ENCODE data around the gene CFAP70. TPM values are rescaled to one million over a fixed set of nuclear protein-coding genes. Genes with fewer than 3 reads are reported as not detected.

Gene CFAP70
- total and polyA plus RNA-seq, 2 of the 8 experiments (the other 6 are each of a cell fraction or from before 2014, with no cell fraction given) = 0.21 to 0.30 TPM

GRCh38 chr10:73388228-73388627 lies 29.6 kb upstream of the CFAP70 start:
- Histone ChIP-seq H3K9me3 (ENCODE audit: insufficient read depth in 2 of 2, low read depth in 1 of 2, low read length in 1 of 2) (no peaks in the 10 kb centered on the region), H3K79me1 (ENCODE audit: low read depth, low read length) (no peaks in the 10 kb centered on the region), H3K23me2 (ENCODE audit: low read depth, low read length) (no peaks in the 10 kb centered on the region), H3K4me2 (ENCODE audit: insufficient read depth in 1 of 2, low read depth in 2 of 2, low read length in 2 of 2) (no peak overlapping the region), H2AK5ac (ENCODE audit: low read depth, low read length) (no peak overlapping the region), H3K27ac (ENCODE audit: low read depth, low read length) (no peak overlapping the region), H4K91ac (replicated peaks; ENCODE audit: insufficient read length, low read length) (no peak overlapping the region), H3K23ac (ENCODE audit: insufficient read length) (no peak overlapping the region), H2BK20ac (ENCODE audit: low read length) (no peak overlapping the region), H3K56ac (replicated peaks; ENCODE audit: insufficient read length, low read depth, low read length) (no peak overlapping the region), H3K18ac (ENCODE audit: extremely low read depth, low read length) (no peak overlapping the region), H2BK5ac (ENCODE audit: low read depth, low read length) (no peak overlapping the region), H3K36me3 (ENCODE audit: control insufficient read depth in 2 of 4, insufficient read depth in 4 of 4, low read length in 3 of 4) (peaks cover 0 to 41% (median 13%) of the 10 kb centered on the region in 4 experiments; a peak in 4 of 8 replicates), H3K4me3 (ENCODE audit: extremely low read depth in 1 of 4, insufficient read depth in 2 of 4, low read depth in 3 of 4, low read length in 4 of 4) (no peak overlapping the region), H3K4me1 (replicated peaks in 1 of 4; ENCODE audit: control insufficient read depth in 3 of 4, insufficient read depth in 4 of 4, low read length in 3 of 4) (no peaks in the 10 kb centered on the region), H3K9ac (replicated peaks in 1 of 4; ENCODE audit: extremely low read depth in 1 of 4, low read depth in 3 of 4, low read length in 3 of 4) (no peak overlapping the region), H3K4ac (replicated peaks; ENCODE audit: insufficient read length, low read depth, low read length) (no peak overlapping the region), H4K5ac (ENCODE audit: insufficient read length, low read depth, low read length) (no peak overlapping the region), H3K14ac (ENCODE audit: insufficient read length) (no peak overlapping the region), H2BK15ac (ENCODE audit: low read length) (no peak overlapping the region), H3K27me3 (replicated peaks in 1 of 4; ENCODE audit: control insufficient read depth in 3 of 4, extremely low read depth in 1 of 4, insufficient read depth in 3 of 4, low read length in 3 of 4) (no peaks in the 10 kb centered on the region), H2BK120ac (replicated peaks; ENCODE audit: low read depth, low read length) (no peak overlapping the region), H2BK12ac (ENCODE audit: low read depth, low read length) (no peak overlapping the region), H4K8ac (ENCODE audit: extremely low read depth, insufficient read depth, low read length) (no peak overlapping the region), H3K79me2 (ENCODE audit: control insufficient read depth in 1 of 2, insufficient read depth in 2 of 2, low read length in 2 of 2) (no peaks in the 10 kb centered on the region), H4K20me1 (replicated peaks in 1 of 2; ENCODE audit: control insufficient read depth in 1 of 2, insufficient read depth in 2 of 2, low read length in 2 of 2) (peaks cover 0 to 1% of the 10 kb centered on the region in 2 experiments), H2AFZ (ENCODE audit: low read length) (no peak overlapping the region)
- DNase-seq (ENCODE audit: low read depth in 1 of 2, low spot score in 2 of 2) = no peak
- ChIA-PET CTCF (ENCODE audit: partially characterized antibody) (no interaction called here), POLR2A (ENCODE audit: partially characterized antibody) (no interaction called here)
- WGBS, 2 experiments (ENCODE audit: extremely low coverage in 1 of 2, insufficient coverage in 1 of 2, insufficient read length in 1 of 2, insufficient replicate concordance in 2 of 2, low coverage in 1 of 2, low lambda C conversion rate in 2 of 2, missing lambda C conversion rate in 1 of 2) = 93% methylated on average over 4 of the region's 4 CpGs; no CpG with 5 or more reads in 1 of the 2 experiments
- no peak for FAIRE-seq
- TF ChIP-seq TAF1 (IDR thresholded peaks at IDR 0.05; ENCODE audit: low read depth, low read length) (no peak), FOSL1 (IDR thresholded peaks at IDR 0.05; ENCODE audit: insufficient read depth, low read depth, low read length) (no peak), CREB1 (IDR thresholded peaks at IDR 0.05) (no peak), CTBP2 (IDR thresholded peaks at IDR 0.05; ENCODE audit: borderline replicate concordance, insufficient read depth, insufficient read length, low read length) (no peak), RXRA (IDR thresholded peaks at IDR 0.05; ENCODE audit: insufficient read depth, low read depth, low read length) (no peak), TCF12 (IDR thresholded peaks at IDR 0.05; ENCODE audit: low read depth, low read length) (no peak), EZH2 (IDR thresholded peaks at IDR 0.05; ENCODE audit: low read depth, low read length, severe bottlenecking) (no peak), ATF2 (IDR thresholded peaks at IDR 0.05; ENCODE audit: low read length) (no peak), TEAD4 (IDR thresholded peaks at IDR 0.05; ENCODE audit: low read depth, low read length) (no peak), ATF3 (IDR thresholded peaks at IDR 0.05; ENCODE audit: insufficient read depth, low read depth, low read length) (no peak)
- TF ChIP-seq, protein P1, sequence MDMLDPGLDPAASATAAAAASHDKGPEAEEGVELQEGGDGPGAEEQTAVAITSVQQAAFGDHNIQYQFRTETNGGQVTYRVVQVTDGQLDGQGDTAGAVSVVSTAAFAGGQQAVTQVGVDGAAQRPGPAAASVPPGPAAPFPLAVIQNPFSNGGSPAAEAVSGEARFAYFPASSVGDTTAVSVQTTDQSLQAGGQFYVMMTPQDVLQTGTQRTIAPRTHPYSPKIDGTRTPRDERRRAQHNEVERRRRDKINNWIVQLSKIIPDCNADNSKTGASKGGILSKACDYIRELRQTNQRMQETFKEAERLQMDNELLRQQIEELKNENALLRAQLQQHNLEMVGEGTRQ (IDR thresholded peaks at IDR 0.05; ENCODE audit: low read length) = no peak
